Transverse colon (tissue), 4 donors: Measurements from ENCODE around the gene ENGASE. TPM values are rescaled to one million over a fixed set of nuclear protein-coding genes. Genes with fewer than 3 reads are reported as not detected.

ENCODE experiments used
- DNase-seq: peaks from one replicate; pipeline ENCODE4 v3.0.0-alpha.2; 2019
- H3K27ac ChIP-seq, 4 donors: fragments of 200-600 bp; sonication (generic); 2 replicates each; pipeline ENCODE4 v1.5.1; 2016 to 2018; ENCODE audit warnings: inconsistent platforms in 4 of 4
- H3K27me3 ChIP-seq: fragments of 200-600 bp; sonication (generic); 2 replicates; pipeline ENCODE4 v1.5.1; 2017; ENCODE audit warnings: inconsistent platforms
- H3K36me3 ChIP-seq, 4 donors: fragments of 200-600 bp; sonication (generic); 2 replicates each; pipeline ENCODE4 v1.5.1; 2017 to 2019; ENCODE audit warnings: inconsistent platforms in 4 of 4
- H3K4me1 ChIP-seq, 4 donors: fragments of 200-600 bp; sonication (generic); 2 replicates each; pipeline ENCODE4 v1.5.1; 2017 to 2020; ENCODE audit warnings: inconsistent platforms in 4 of 4
- H3K4me3 ChIP-seq, 4 donors: fragments of 200-600 bp; sonication (generic); 1 replicate in 1 of 4; 2 replicates in 3 of 4; pipeline versions ENCODE4 v1.5.1 to v1.6.1; 2017 to 2019; ENCODE audit warnings: inconsistent platforms in 4 of 4
- H3K9me3 ChIP-seq, 2 donors: fragments of 200-600 bp; sonication (generic); 2 replicates each; pipeline ENCODE4 v1.5.1; 2017 to 2019; ENCODE audit warnings: inconsistent platforms in 2 of 2
- EP300 ChIP-seq: sonication (generic); formaldehyde crosslinking; IDR thresholded peaks from one replicate; pipeline ENCODE4 v1.6.1; 2017; ENCODE audit warnings: antibody characterized with exemption, low read depth
- POLR2A ChIP-seq: fragments of 450-650 bp; IDR thresholded peaks from one replicate; pipeline ENCODE4 v1.6.1; 2016; ENCODE audit warnings: antibody characterized with exemption, mild to moderate bottlenecking, moderate library complexity
- POLR2AphosphoS5 ChIP-seq, 3 donors: sonication (generic); formaldehyde crosslinking; IDR thresholded peaks; one replicate each; pipeline ENCODE4 v1.6.1; 2016; ENCODE audit warnings: antibody characterized with exemption in 3 of 3
- WGBS, 2 donors: methylation state at CpG; one replicate each; pipeline ENCODE4 v1.1.5; 2018; ENCODE audit warnings: low coverage in 1 of 2; 5-methylcytosine and 5-hydroxymethylcytosine counted together
- in situ Hi-C, 4 donors: fragments of 200-750 bp; cut with MboI; loops; one replicate each; pipeline versions ENCODE4 v1.15.0 to v1.15.1; 2017; ENCODE audit warnings: low sequenced_read_pairs in 3 of 4, low pct_ligation_motif_present in 1 of 4, low pct_unique_long_range_greater_than_20kb in 1 of 4
- intact Hi-C: fragments of 100-400 bp; cut with DNase I; formaldehyde crosslinking; loops from one replicate; pipeline ENCODE4 v1.15.1; 2023; ENCODE audit warnings: low total_unique reads
- total RNA-seq, 4 donors: library from RNA; depleted of rRNA; stranded (reverse); fragments of >200 nt; gene quantifications; one replicate each; pipeline ENCODE4 v1.1.0, GENCODE V29; 2016
- TF ChIP-seq, protein P1 (sequence below), 5 experiments: fragments of 200-600 bp in 3 of 5; fragments of 450-650 bp in 2 of 5; sonication (generic) in 3 of 5; IDR thresholded peaks; 1 replicate in 2 of 5; 2 replicates in 3 of 5; pipeline ENCODE4 v1.5.1; 2016 to 2017; ENCODE audit warnings: antibody characterized with exemption in 5 of 5, inconsistent platforms in 3 of 5, mild to moderate bottlenecking in 2 of 5, moderate library complexity in 1 of 5

ENGASE gene
- total RNA-seq, 4 donors from 2014 or later: 74.7 to 335 (median 121) TPM

DNA sequence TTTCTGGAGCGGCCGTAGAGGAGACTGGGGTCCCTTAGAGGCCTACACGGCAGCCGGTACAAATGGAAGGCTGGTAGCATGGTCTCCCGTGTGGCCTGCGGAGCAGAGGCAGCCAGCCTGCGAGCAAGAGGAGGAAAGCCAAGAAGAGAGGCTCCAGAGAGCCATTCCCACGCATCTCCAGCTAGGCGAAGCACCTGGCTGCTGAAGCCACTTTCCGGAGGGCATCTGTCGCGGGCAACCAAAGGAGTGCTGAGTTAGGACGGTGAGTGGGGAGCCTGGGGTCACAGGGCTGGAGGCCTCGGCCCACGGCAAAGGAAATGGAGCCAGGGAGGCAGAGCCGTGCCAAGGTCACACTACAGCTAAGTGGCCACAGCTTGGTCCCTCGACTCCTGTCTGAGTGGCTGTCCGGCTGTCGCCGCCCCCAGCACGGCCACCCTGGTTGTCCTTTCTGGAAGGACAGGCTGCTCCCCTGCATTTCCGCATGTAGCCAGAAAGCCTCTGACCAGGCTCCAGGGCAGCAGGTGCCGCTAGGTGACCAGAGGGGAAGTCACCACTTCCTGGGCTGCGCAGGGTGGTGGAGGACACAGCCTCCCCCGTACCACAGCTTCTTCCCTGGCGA lies 33.7 kb downstream of the ENGASE start:
- intact Hi-C loops: no loop called here
- Histone ChIP-seq H3K36me3 (no peaks in the 10 kb centered on the region), H3K9me3 (no peaks in the 10 kb centered on the region), H3K27ac (no peak overlapping the region), H3K4me3 (no peak overlapping the region), H3K4me1 (no peaks in the 10 kb centered on the region), H3K27me3 (peaks cover 19% of the 10 kb centered on the region)
- TF ChIP-seq, protein P1, sequence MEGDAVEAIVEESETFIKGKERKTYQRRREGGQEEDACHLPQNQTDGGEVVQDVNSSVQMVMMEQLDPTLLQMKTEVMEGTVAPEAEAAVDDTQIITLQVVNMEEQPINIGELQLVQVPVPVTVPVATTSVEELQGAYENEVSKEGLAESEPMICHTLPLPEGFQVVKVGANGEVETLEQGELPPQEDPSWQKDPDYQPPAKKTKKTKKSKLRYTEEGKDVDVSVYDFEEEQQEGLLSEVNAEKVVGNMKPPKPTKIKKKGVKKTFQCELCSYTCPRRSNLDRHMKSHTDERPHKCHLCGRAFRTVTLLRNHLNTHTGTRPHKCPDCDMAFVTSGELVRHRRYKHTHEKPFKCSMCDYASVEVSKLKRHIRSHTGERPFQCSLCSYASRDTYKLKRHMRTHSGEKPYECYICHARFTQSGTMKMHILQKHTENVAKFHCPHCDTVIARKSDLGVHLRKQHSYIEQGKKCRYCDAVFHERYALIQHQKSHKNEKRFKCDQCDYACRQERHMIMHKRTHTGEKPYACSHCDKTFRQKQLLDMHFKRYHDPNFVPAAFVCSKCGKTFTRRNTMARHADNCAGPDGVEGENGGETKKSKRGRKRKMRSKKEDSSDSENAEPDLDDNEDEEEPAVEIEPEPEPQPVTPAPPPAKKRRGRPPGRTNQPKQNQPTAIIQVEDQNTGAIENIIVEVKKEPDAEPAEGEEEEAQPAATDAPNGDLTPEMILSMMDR (IDR thresholded peaks at IDR 0.05): no peak
- TF ChIP-seq EP300: no peak
- no peak for TF ChIP-seq POLR2A
- TF ChIP-seq POLR2AphosphoS5 (IDR thresholded peaks at IDR 0.05): no peak
- WGBS, 2 donors: 75% methylated on average over 21 of the region's 26 CpGs; no CpG with 5 or more reads in 1 of the 2 donors
- in situ Hi-C loops: loop anchor here in 1 of 4 donors (25.0 kb wide), 1 partner anchor 279 kb away; no protein-coding TSS in a partner anchor
- DNase-seq: no peak

DNA sequence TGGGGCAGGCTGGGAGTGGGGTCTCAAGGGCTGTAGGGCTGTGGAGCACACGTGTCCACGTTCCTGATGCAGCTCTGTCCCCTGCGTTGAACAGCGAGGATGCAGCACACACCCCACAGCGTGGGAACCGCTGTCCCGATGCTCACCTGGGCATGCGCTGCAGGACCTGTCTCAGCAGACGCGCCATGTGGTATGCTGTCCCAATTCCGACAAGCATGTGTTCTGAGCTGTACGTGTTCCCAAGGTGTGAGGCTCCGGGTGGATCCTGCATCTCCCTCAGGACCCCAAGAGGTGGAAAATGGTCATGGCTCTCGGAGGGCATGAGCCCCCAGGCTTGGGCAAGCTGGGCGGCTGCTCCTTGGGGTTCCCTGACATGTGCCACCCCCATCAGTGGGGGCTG lies 34.2 kb downstream of the ENGASE start:
- WGBS, 2 donors: 78 to 83% methylated on average over 6 to 9 of the region's 15 CpGs
- H3K27me3 ChIP-seq: peaks cover 18% of the 10 kb centered on the region
- intact Hi-C loops: no loop called here

DNA sequence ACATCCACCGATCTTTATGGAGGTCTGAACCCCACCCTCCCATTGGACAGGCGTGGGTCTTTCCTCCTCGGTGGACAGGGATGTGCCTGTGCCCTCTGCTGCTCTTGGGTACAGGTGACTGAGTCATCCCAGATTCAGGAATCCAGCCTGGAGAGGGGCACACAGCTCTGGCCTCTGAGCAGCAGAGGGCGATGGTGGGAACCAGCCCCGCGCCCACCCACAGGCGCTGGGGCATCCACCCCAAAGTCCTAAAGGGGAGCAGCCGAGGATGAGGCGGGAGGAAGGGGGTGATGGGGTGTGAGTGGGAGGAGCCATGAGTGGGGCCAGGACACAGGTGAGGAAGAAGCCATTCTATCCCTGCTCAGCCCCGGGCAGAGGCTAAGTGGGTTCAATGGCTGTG lies 35.0 kb downstream of the ENGASE start:
- peaks cover 13% of the 10 kb centered on the region for H3K27me3 ChIP-seq
- intact Hi-C loops (no loop called here), in situ Hi-C loops (loop anchor here in 1 of 4 donors (25.0 kb wide), 1 partner anchor 278 kb away; no protein-coding TSS in a partner anchor)
- H3K9me3 ChIP-seq: no peaks in the 10 kb centered on the region
- TF ChIP-seq, protein P1 (IDR thresholded peaks at IDR 0.05): no peak
- TF ChIP-seq POLR2A: no peak
- TF ChIP-seq EP300: no peak
- TF ChIP-seq POLR2AphosphoS5 (IDR thresholded peaks at IDR 0.05): no peak
- peaks cover 3 to 7% (median 6%) of the 10 kb centered on the region in 4 donors for H3K4me1 ChIP-seq
- H3K27ac ChIP-seq: no peak overlapping the region
- H3K36me3 ChIP-seq: no peaks in the 10 kb centered on the region
- no peak overlapping the region for H3K4me3 ChIP-seq
- DNase-seq: no peak
- 35% methylated on average over 10 of the region's 10 CpGs; no CpG with 5 or more reads in 1 of the 2 donors for WGBS, 2 donors

More for the DNA sequence above, 34.2 kb downstream of the ENGASE start:
- Histone ChIP-seq H3K9me3 (no peaks in the 10 kb centered on the region), H3K27ac (no peak overlapping the region), H3K4me1 (peaks cover 0 to under 1% (median 0%) of the 10 kb centered on the region in 4 donors), H3K36me3 (no peaks in the 10 kb centered on the region), H3K4me3 (no peak overlapping the region)
- TF ChIP-seq EP300: no peak
- no peak for TF ChIP-seq POLR2A
- no peak for TF ChIP-seq POLR2AphosphoS5 (IDR thresholded peaks at IDR 0.05)
- TF ChIP-seq, protein P1 (IDR thresholded peaks at IDR 0.05): no peak
- DNase-seq: no peak
- in situ Hi-C loops: loop anchor here in 1 of 4 donors (25.0 kb wide), 1 partner anchor 278 kb away; no protein-coding TSS in a partner anchor

DNA sequence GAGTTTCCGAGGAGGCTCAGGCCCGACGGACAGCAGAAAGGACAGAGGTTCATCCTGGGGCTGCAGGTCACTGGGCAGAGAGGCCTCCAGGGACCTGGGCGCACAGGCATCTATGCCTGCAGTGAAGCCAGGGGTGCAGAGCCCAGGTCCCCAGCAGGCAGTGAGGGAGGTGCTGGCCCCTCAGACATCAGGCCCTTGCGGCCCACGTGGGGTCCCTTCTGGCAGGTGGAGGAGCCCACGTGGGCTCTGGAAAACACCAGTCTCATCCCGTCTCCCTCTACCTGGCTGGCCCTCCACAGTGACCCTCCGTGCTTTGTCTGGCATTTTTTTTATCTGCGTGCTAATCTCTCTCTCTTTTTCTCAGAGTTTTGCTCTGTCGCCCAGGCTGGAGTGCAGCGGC lies 36.5 kb downstream of the ENGASE start:
- H3K36me3 ChIP-seq: no peaks in the 10 kb centered on the region
- H3K9me3 ChIP-seq: no peaks in the 10 kb centered on the region
- H3K27ac ChIP-seq: no peak overlapping the region
- in situ Hi-C loops: loop anchor here in 1 of 4 donors (25.0 kb wide), 1 partner anchor 276 kb away; no protein-coding TSS in a partner anchor
- DNase-seq: no peak
- intact Hi-C loops: no loop called here
- TF ChIP-seq POLR2AphosphoS5 (IDR thresholded peaks at IDR 0.05) (no peak), POLR2A (no peak), EP300 (no peak)
- TF ChIP-seq, protein P1 (IDR thresholded peaks at IDR 0.05): no peak
- H3K4me3 ChIP-seq: no peak overlapping the region
- peaks cover 3 to 22% (median 19%) of the 10 kb centered on the region in 4 donors for H3K4me1 ChIP-seq
- 89% methylated on average over 12 of the region's 12 CpGs; no CpG with 5 or more reads in 1 of the 2 donors for WGBS, 2 donors
- H3K27me3 ChIP-seq: peaks cover 13% of the 10 kb centered on the region
